GM19099 (cell line): ENCODE measurements around the gene NFATC1.

Source experiments
- POLR2A ChIP-seq: IDR thresholded peaks from 3 replicates; pipeline ENCODE4 v1.6.1; 2011; ENCODE audit warnings: low read depth; ENCODE audit not compliant: insufficient read length; ENCODE audit errors: extremely low read depth

Gene NFATC1

GRCh38 chr18:79496237-79496977 is 100.7 kb downstream of the NFATC1 start:
- no peak for TF ChIP-seq POLR2A

- TF ChIP-seq POLR2A: no peak
Measured at GRCh38 chr18:79496978-79497637, 101.4 kb downstream of the NFATC1 start.

DNA sequence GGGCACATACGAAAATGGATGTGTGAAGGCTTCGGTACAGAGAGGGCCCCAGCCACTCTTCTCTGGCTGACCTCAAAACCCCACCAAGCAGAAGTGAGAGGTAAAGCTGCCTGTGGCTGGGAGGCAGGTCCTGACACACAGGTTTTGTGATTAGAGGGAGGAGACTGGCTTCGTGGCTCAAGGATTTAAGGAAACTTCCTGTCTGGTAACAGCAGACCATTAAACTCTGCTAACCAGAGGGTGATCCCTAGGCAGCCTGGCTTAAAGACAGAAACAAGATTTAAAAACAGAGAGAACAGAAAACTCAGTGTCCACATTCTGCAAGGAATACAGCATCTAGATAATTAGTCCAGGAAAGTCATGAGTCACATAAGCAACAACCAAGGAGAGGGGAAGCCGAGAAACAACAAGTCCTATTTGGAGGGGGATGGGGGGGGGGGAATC is 101.9 kb downstream of the NFATC1 start:
- no peak for TF ChIP-seq POLR2A

GRCh38 chr18:79498662-79499061 is 102.9 kb downstream of the NFATC1 start:
- TF ChIP-seq POLR2A: no peak

DNA sequence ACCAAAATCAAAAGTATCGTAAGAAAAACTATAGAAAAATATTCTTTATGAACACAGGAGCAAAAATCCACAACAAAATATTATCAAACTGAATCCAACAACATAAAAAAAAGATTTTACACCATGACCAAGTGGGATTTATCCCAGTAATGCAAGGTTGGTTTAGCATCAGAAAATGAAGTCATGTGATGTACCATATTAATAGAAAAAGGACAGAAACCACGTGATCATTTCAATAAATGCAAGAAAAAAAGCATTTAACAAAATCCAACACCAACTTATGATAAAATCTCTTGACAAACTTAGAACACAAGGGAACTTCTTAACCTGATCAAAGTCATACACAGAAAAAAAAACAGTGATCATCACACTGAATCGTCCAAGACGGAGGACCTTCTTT is 105.3 kb downstream of the NFATC1 start:
- no peak for TF ChIP-seq POLR2A

- TF ChIP-seq POLR2A: no peak
Measured at GRCh38 chr18:79502782-79503181, 107.1 kb downstream of the NFATC1 start.

GRCh38 chr18:79503406-79503805 is 107.7 kb downstream of the NFATC1 start:
- no peak for TF ChIP-seq POLR2A

GRCh38 chr18:79504034-79504433 is 108.3 kb downstream of the NFATC1 start:
- TF ChIP-seq POLR2A: no peak

- TF ChIP-seq POLR2A: no peak
Measured at GRCh38 chr18:79506191-79507075, 110.7 kb downstream of the NFATC1 start.

DNA sequence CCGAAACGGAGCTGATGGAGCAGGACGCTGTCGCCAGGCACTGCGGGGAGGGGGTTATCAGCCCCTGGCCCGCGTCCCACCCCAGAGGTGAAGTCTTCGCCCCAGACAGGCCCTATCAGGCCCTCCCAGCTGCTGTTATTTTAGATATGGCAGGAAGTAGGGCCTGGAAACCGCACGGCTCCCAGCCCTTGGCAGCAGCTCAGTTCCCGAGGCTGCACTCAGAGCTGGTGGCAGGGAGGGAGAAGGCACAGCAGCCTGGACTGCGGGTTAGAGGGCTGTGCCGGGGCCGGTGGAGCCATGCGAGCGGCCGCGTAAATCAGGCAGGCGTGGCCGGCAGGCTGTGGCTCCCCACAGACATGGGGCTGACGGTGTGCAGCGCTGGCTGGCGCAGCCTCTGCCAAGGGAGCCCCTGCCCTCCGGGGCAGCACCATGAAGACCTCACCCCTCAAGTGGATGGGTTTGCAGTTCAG is 111.4 kb downstream of the NFATC1 start:
- no peak for TF ChIP-seq POLR2A

GRCh38 chr18:79507546-79508480 is 112.1 kb downstream of the NFATC1 start:
- TF ChIP-seq POLR2A: no peak

DNA sequence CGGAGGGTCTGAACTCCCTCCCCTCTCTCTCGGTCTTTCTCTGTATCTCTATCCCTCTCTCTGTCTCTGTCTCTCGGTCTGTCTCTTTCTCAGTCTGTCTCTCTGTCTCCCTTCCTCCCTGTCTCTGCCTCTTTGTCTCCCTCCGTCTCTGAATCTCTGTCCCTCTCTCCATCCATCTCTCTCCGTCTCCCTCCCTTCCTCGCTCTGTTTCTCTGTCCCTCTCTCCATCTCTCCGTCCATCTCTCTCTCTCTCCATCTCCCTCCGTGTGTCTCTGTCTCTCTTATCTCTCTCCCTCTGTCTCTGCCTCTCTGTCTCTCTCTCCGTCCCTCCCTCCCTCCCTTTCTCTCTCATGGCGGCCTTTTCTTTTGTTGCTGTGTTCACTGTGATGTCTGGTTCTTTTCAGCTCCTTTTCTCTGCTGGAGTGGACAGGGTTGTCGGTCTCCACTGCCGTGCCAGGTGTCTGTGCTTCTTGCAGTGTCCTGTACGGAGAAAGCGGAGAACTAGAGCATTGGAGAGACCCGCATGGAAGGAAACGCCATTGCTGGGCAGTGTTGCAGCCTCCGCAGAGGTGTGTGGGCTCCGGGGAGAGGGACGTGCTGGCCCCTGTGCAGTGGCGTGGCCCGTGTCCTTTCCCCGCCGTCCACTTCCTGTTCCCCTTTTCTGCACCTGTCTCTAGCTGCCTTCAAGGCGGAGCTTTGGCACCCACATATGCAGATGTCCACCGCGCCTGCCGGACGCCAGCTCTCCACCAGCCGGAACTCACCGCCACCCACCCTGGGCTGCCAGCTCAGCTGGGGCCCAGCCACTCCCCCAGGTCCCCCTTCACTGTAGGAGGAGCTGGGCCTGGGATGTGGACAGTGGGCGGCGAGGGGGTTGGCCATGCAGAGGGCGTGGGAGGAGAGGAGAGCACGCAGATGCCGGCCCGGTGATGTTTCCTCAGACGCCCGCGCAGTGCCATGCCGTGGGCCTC is 113.1 kb downstream of the NFATC1 start:
- no peak for TF ChIP-seq POLR2A

DNA sequence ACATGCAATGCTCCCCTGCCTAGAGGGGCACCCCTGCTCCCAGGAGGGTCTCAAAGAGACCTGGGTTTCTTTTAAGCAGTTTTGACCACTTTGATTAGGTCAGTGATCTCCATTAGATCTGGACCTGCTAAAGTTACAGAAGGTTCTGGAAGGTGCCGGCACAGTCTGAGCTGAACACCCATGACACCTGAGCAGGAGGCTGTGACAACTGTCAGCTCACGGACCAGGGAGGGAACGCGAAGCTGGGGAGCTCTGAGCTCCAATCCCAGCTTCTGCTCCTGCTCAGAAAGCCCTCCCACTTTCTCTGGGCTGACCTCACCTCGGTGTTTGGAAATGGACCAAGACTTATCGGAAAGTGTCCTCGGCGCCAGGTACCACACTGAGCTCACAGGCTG is 113.8 kb downstream of the NFATC1 start:
- no peak for TF ChIP-seq POLR2A
